Right hindlimb (tissue), 1 donor: ENCODE results near the gene ZMIZ1.
A peak's percentile ranks its signal among the peaks of the same experiment; 100 is the strongest.

Experiments used
- DNase-seq: peaks from one replicate; pipeline ENCODE4 v3.0.0-alpha.2; 2018

Gene ZMIZ1

GRCh38 chr10:79034271-79034876 is 34.4 kb upstream of the ZMIZ1 start:
- peak; percentile 9 for DNase-seq

- peak; percentile 1 for DNase-seq
Observed at GRCh38 chr10:79036416-79036815, 32.4 kb upstream of the ZMIZ1 start.

GRCh38 chr10:79038104-79038840 is 30.5 kb upstream of the ZMIZ1 start:
- no peak for DNase-seq

GRCh38 chr10:79038841-79039201 is 29.9 kb upstream of the ZMIZ1 start:
- DNase-seq, result peak; percentile 47

- no peak for DNase-seq
Observed at GRCh38 chr10:79042639-79043411, 25.9 kb upstream of the ZMIZ1 start.

GRCh38 chr10:79044036-79044632 is 24.6 kb upstream of the ZMIZ1 start:
- DNase-seq, result peak; percentile 5

- peak; percentile 5 for DNase-seq
Observed at GRCh38 chr10:79044846-79045245, 23.9 kb upstream of the ZMIZ1 start.

GRCh38 chr10:79045566-79046175 is 23.1 kb upstream of the ZMIZ1 start:
- peak; percentile 4 for DNase-seq

GRCh38 chr10:79046326-79046725 is 22.4 kb upstream of the ZMIZ1 start:
- peak; percentile 7 for DNase-seq

GRCh38 chr10:79046741-79047583 is 21.8 kb upstream of the ZMIZ1 start:
- peak; percentile 33 for DNase-seq

GRCh38 chr10:79047584-79047874 is 21.2 kb upstream of the ZMIZ1 start:
- no peak for DNase-seq

GRCh38 chr10:79047875-79048638 is 20.7 kb upstream of the ZMIZ1 start:
- DNase-seq, result peak; percentile 29

GRCh38 chr10:79048639-79049550 is 19.9 kb upstream of the ZMIZ1 start:
- DNase-seq, result peak; percentile 21

- DNase-seq, result peak; percentile 9
Observed at GRCh38 chr10:79049931-79050895, 18.6 kb upstream of the ZMIZ1 start.

GRCh38 chr10:79050896-79051555 is 17.7 kb upstream of the ZMIZ1 start:
- peak; percentile 12 for DNase-seq

- peak; percentile 6 for DNase-seq
Observed at GRCh38 chr10:79051766-79052165, 17.0 kb upstream of the ZMIZ1 start.

- peak; percentile 22 for DNase-seq
Observed at GRCh38 chr10:79052291-79053080, 16.3 kb upstream of the ZMIZ1 start.

GRCh38 chr10:79053081-79053434 is 15.7 kb upstream of the ZMIZ1 start:
- peak; percentile 5 for DNase-seq
